ENCODE measurements around the gene TOX3.

TOX3 gene

GRCh38 chr16:52544703-52545102 is 2.2 kb downstream of the TOX3 start:
- H3K27ac ChIP-seq: peak overlapping the region; percentile 78
- TF ChIP-seq, protein P1, sequence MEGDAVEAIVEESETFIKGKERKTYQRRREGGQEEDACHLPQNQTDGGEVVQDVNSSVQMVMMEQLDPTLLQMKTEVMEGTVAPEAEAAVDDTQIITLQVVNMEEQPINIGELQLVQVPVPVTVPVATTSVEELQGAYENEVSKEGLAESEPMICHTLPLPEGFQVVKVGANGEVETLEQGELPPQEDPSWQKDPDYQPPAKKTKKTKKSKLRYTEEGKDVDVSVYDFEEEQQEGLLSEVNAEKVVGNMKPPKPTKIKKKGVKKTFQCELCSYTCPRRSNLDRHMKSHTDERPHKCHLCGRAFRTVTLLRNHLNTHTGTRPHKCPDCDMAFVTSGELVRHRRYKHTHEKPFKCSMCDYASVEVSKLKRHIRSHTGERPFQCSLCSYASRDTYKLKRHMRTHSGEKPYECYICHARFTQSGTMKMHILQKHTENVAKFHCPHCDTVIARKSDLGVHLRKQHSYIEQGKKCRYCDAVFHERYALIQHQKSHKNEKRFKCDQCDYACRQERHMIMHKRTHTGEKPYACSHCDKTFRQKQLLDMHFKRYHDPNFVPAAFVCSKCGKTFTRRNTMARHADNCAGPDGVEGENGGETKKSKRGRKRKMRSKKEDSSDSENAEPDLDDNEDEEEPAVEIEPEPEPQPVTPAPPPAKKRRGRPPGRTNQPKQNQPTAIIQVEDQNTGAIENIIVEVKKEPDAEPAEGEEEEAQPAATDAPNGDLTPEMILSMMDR (conservative IDR thresholded peaks at IDR 0.05): no peak

GRCh38 chr16:52543654-52544053 is 3.3 kb downstream of the TOX3 start:
- H3K27ac ChIP-seq: no peak overlapping the region
- TF ChIP-seq, protein P1 (conservative IDR thresholded peaks at IDR 0.05): no peak

- TF ChIP-seq, protein P1 (conservative IDR thresholded peaks at IDR 0.05): no peak
- H3K27ac ChIP-seq: no peak overlapping the region
These were observed 6.0 kb downstream of the TOX3 start for GRCh38 chr16:52540910-52541309.

DNA sequence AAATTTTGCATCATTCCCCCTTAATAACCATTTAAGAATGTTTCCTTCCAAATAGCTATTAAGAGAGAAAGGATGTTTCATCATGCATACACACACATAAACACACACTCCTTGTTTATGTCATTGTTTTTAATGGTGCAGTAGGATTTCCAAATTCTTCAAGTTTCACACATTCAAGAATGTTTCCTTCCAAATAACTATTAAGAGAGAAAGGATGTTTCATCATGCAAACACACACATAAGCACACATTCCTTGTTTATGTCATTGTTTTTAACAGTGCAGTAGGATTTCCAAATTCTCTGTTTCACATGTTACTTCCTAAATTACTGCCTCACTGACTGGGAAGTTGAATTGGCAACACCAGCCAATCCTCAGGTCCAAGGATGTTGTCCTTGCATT is 7.8 kb downstream of the TOX3 start:
- H3K27ac ChIP-seq: no peak overlapping the region
- TF ChIP-seq, protein P1 (conservative IDR thresholded peaks at IDR 0.05): no peak

DNA sequence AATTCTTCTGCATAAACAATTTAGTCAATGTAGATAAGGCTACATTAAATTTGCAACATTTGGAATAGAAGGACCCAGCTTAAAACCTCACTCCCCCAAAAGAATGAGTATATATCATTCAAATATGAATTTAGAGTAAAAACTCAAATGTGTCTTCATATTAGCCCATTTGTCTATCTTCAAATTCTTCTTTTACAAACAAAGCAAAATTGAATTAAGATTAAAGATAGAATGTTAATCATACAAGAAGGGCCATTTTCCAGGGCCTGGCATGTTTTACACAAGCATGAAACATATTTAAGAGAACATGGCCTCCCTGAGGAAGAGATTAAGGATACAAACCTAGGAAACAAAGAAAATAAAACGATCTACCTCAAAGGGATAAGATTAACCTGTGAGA is 8.4 kb downstream of the TOX3 start:
- TF ChIP-seq, protein P1 (conservative IDR thresholded peaks at IDR 0.05): no peak
- H3K27ac ChIP-seq: no peak overlapping the region

- no peak overlapping the region for H3K27ac ChIP-seq
- TF ChIP-seq, protein P1 (conservative IDR thresholded peaks at IDR 0.05): no peak
These were observed 9.4 kb downstream of the TOX3 start for GRCh38 chr16:52537516-52537915.

GRCh38 chr16:52535076-52535475 is 11.9 kb downstream of the TOX3 start:
- TF ChIP-seq, protein P1 (conservative IDR thresholded peaks at IDR 0.05): no peak
- no peak overlapping the region for H3K27ac ChIP-seq

DNA sequence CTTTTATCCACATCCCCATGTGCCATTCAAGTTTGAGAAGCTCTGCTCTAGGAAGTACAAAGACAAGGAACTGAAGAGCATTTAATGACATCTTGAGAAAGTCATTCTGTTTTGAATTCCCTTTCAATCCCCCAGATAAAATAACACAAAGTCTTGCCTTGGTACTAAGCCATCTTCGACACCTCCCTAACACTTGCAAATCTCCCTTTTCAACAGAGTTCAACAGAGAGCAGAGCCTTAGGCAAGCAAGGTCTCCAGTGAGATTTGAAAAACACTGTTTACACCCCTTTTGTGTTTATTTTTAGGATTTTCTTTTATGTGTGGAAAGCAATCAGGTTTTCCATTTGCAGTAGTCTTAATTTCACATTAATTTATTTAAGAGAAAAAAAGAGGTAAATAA is 13.6 kb downstream of the TOX3 start:
- TF ChIP-seq, protein P1 (conservative IDR thresholded peaks at IDR 0.05): no peak
- H3K27ac ChIP-seq: no peak overlapping the region

Measured in VCaP (cell line).